ENCODE measurements around the gene CEBPE. TPM values are rescaled to one million over a fixed set of nuclear protein-coding genes. Genes with fewer than 3 reads are reported as not detected.

CEBPE gene
- total and polyA plus RNA-seq, 4 donors, result 0.08 to 4.4 (median 0.16) TPM; not detected in 1

- Histone ChIP-seq H3K9ac (ENCODE audit: low read depth in 1 of 2, low read length in 2 of 2) (no peak overlapping the region), H3K4me3 (ENCODE audit: low read depth in 1 of 3, low read length in 3 of 3) (no peak overlapping the region), H3K36me3 (ENCODE audit: control insufficient read depth in 4 of 4, insufficient read depth in 3 of 4, low read depth in 1 of 4, low read length in 3 of 4) (no peaks in the 10 kb centered on the region), H3K4me1 (ENCODE audit: control insufficient read depth in 4 of 4, insufficient read depth in 4 of 4, low read length in 3 of 4) (peaks cover 0 to 4% (median 0%) of the 10 kb centered on the region in 4 donors), H3K27ac (ENCODE audit: low read depth in 1 of 2, low read length in 2 of 2) (no peak overlapping the region), H3K9me3 (ENCODE audit: control insufficient read depth in 4 of 4, low read length in 3 of 4) (no peaks in the 10 kb centered on the region), H3K27me3 (ENCODE audit: control insufficient read depth in 4 of 4, insufficient read depth in 4 of 4, low read length in 3 of 4) (no peaks in the 10 kb centered on the region)
- WGBS, result 86% methylated on average over 7 of the region's 7 CpGs
- TF ChIP-seq CTCF (IDR thresholded peaks at IDR 0.05; ENCODE audit: low read depth, low read length, missing input control) (no peak), NR2F2 (IDR thresholded peaks at IDR 0.05) (no peak), RXRA (IDR thresholded peaks at IDR 0.05) (no peak), FOXA2 (IDR thresholded peaks at IDR 0.05) (no peak), TAF1 (conservative IDR thresholded peaks at IDR 0.05) (no peak)
- DNase-seq (ENCODE audit: low spot score), result no peak
These were observed 10.8 kb upstream of the CEBPE start for GRCh38 chr14:23129759-23130316.

GRCh38 chr14:23128969-23129758, 10.1 kb upstream of the CEBPE start:
- Histone ChIP-seq H3K27me3 (ENCODE audit: control insufficient read depth in 4 of 4, insufficient read depth in 4 of 4, low read length in 3 of 4) (no peaks in the 10 kb centered on the region), H3K9me3 (ENCODE audit: control insufficient read depth in 4 of 4, low read length in 3 of 4) (no peaks in the 10 kb centered on the region), H3K27ac (ENCODE audit: low read depth in 1 of 2, low read length in 2 of 2) (no peak overlapping the region), H3K36me3 (ENCODE audit: control insufficient read depth in 4 of 4, insufficient read depth in 3 of 4, low read depth in 1 of 4, low read length in 3 of 4) (no peaks in the 10 kb centered on the region), H3K9ac (ENCODE audit: low read depth in 1 of 2, low read length in 2 of 2) (no peak overlapping the region), H3K4me3 (ENCODE audit: low read depth in 1 of 3, low read length in 3 of 3) (no peak overlapping the region), H3K4me1 (ENCODE audit: control insufficient read depth in 4 of 4, insufficient read depth in 4 of 4, low read length in 3 of 4) (peaks cover 0 to 4% (median 0%) of the 10 kb centered on the region in 4 donors)
- 81% methylated on average over 7 of the region's 7 CpGs for WGBS
- DNase-seq (ENCODE audit: low spot score), result no peak
- no peak for TF ChIP-seq TAF1 (conservative IDR thresholded peaks at IDR 0.05)
- TF ChIP-seq SP1 (IDR thresholded peaks at IDR 0.05), result no peak
- no peak for TF ChIP-seq FOXA2 (IDR thresholded peaks at IDR 0.05)
- no peak for TF ChIP-seq CTCF (IDR thresholded peaks at IDR 0.05; ENCODE audit: low read depth, low read length, missing input control)
- no peak for TF ChIP-seq REST (IDR thresholded peaks at IDR 0.05)
- TF ChIP-seq RXRA (IDR thresholded peaks at IDR 0.05), result no peak
- TF ChIP-seq MAX (IDR thresholded peaks at IDR 0.05), result no peak
- TF ChIP-seq JUND (IDR thresholded peaks at IDR 0.05), result no peak
- TF ChIP-seq GABPA (IDR thresholded peaks at IDR 0.05 in 1 of 2, conservative IDR thresholded peaks at IDR 0.05 in 1 of 2), result no peak
- no peak for TF ChIP-seq HNF4A (conservative IDR thresholded peaks at IDR 0.05)
- TF ChIP-seq ZBTB33 (IDR thresholded peaks at IDR 0.05), result no peak
- TF ChIP-seq FOXA1 (IDR thresholded peaks at IDR 0.05), result no peak
- no peak for TF ChIP-seq ATF3 (IDR thresholded peaks at IDR 0.05)
- no peak for TF ChIP-seq HNF4G (IDR thresholded peaks at IDR 0.05)
- no peak for TF ChIP-seq NR2F2 (IDR thresholded peaks at IDR 0.05)
- no peak for TF ChIP-seq EGR1 (IDR thresholded peaks at IDR 0.05; ENCODE audit: low read depth in 2 of 2)
- no peak for TF ChIP-seq RAD21 (IDR thresholded peaks at IDR 0.05)
- TF ChIP-seq YY1 (IDR thresholded peaks at IDR 0.05), result no peak
